Posterior vena cava (tissue), 2 donors: Measurements from ENCODE around the gene PANK3. TPM values are rescaled to one million over a fixed set of nuclear protein-coding genes. Genes with fewer than 3 reads are reported as not detected.
A peak's percentile ranks its signal among the peaks of the same experiment; 100 is the strongest.
"Not testable (repeated sequence)": the region's sequence is repeated elsewhere in the genome, so short reads cannot be mapped to it uniquely, and the experiment has no call there.

Experiments used
- DNase-seq: peaks from one replicate; pipeline ENCODE4 v3.0.0-alpha.2; 2020; ENCODE audit warnings: low spot score
- intact Hi-C, 2 donors: fragments of 100-400 bp; cut with DNase I; formaldehyde crosslinking; loops; one replicate each; pipeline versions ENCODE4 v1.14.1 to v1.14.2; 2022 to 2023
- total RNA-seq, 2 donors: library from RNA; stranded (reverse); fragmentation: NEBNext Ultra II Directional; extraction: Animal tissue kit (Norgen Biotek cat#: 25700); gene quantifications; one replicate each; pipeline ENCODE4 v1.2.1, GENCODE V29; 2021
- donor health status: DM: yes; HTN: yes; CAD: no.
- donor health status: DM: yes; HTN: yes; CAD: no.

PANK3 gene
- total RNA-seq, 2 donors from 2014 or later = 41.6 to 51.6 TPM

DNA sequence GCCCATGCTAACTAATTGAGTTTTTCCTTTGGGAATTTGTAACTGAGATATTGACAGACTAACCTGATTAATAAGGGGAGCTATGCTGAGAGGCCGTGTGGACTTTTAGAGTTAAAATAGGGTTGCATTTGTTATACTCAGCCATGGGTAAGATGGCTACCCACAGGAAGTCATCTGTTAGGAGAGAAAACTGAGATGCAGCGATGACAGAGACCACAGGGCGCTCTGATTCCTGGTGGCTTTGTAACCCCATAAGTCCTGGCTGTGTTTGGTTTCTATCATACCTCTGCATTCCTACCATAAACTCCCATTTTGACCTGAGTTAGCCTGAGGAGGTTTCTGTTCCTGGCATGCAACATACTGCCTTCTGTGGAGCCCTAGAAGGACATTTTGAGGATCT, 19.5 kb upstream of the PANK3 start:
- intact Hi-C loops = no loop called here
- no peak for DNase-seq

- DNase-seq = no peak
- intact Hi-C loops = no loop called here
Observed at GRCh38 chr5:168596927-168597326, 17.8 kb upstream of the PANK3 start.

DNA sequence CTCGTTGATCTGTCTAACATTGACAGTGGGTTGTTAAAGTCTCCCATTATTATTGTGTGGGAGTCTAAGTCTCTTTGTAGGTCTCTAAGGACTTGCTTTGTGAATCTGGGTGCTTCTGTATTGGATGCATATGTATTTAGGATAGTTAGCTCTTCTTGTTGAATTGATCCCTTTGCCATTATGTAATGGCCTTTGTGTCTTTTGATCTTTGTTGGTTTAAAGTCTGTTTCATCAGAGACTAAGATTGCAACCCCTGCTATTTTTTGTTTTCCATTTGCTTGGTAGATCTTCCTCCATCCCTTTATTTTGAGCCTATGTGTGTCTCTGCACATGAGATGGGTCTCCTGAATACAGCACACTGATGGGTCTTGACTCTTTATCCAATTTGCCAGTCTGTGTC, 17.0 kb upstream of the PANK3 start:
- intact Hi-C loops, DNase-seq: not testable (repeated sequence)

GRCh38 chr5:168592014-168592368, 12.8 kb upstream of the PANK3 start:
- peak; percentile 84 for DNase-seq
- intact Hi-C loops = no loop called here

- DNase-seq = no peak
- intact Hi-C loops = no loop called here
Observed at GRCh38 chr5:168591302-168592013, 12.3 kb upstream of the PANK3 start.

DNA sequence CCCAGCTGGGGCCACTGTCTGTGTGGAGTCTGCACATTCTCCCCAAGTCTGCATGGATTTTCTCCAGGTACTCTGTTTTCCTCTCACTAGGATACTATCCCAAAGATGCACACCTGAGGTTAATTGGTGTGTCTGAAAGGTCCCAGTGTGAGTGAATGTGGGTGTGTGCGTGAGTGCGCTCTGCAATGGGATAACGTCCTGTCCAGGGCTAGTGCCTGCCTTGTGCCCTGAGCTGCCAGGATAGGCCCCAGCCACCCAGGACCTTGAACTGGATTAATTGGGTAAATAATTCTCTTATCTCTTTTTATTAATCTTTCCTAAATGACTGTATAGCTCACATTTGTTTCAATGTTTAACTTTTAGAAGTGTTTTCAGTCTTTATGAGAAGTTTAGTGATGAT, 11.5 kb upstream of the PANK3 start:
- intact Hi-C loops = no loop called here
- DNase-seq = no peak

- no peak for DNase-seq
- intact Hi-C loops = loop anchor here in 1 of 2 donors (2.0 kb wide), 1 partner anchor 15 kb away; no protein-coding TSS in a partner anchor
Observed at GRCh38 chr5:168587987-168588386, 8.8 kb upstream of the PANK3 start.

DNA sequence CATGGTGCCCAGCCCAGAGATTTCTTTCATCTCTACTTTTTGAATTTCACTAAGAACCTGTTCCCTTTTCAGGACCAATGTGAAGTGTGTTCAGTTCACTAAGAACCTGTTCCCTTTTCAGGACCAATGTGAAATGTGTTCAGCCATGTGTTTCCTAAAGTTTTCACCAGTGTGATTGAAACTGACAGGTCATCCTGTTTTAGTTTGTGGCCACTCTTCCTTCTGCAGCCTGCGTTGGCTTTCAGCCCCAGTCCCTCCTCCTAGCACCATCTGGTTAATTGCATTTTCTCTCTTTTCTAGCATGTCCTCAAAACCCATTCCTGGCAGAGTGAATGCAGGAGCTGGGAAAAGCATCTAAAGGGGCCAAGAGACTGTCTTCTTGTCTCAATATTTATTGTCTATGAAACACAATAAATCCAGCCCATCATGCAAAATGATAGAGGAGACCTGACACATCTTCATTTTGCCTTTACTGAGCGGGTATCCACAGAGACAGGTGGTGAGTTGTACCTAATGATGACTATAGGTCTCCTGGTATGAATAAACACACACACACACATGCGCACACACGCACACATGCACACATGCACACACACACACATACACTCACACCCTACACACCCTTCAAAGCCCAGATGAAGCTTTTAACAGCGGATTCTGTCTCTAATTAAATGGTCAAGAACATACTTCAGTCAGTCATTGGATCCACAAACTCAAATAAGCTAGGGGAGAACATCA, 6.1 kb upstream of the PANK3 start:
- intact Hi-C loops = no loop called here
- DNase-seq = no peak

DNA sequence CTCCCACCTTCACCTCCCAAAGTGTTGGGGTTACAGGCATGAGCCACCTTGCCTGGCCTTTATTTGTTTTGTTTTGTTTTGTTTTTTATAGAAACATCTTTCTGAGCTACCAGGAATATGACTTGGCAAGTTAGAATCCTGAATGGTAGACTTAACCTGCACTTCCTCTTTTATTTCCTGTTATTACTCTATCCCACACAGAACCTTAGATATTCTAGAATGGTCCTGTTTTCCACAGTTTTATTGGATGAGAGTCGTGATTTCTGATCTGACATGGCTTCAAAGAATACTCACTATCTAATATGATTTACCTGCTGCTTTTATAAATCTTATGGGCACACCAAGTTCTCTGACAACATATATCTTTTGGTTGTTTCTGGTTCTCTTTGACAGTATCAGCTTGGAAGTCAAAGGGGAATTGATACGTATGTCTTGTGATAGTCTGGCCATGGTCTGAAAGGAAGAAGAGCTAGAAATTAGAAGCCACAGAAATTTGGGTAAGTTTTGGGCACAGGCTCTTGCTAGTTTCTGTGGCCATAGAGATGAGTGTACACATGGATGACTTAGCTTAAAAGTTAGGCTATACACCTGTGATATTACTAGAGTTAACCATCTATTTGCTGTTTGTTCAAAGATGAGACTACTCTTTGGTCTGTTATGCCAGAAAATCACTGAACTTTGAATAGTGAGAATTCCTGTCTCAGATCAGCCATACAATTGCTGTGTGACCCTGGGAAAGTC, 4.7 kb upstream of the PANK3 start:
- DNase-seq = no peak
- intact Hi-C loops = no loop called here

GRCh38 chr5:168580814-168581469, 1.8 kb upstream of the PANK3 start:
- DNase-seq, intact Hi-C loops: not testable (repeated sequence)

DNA sequence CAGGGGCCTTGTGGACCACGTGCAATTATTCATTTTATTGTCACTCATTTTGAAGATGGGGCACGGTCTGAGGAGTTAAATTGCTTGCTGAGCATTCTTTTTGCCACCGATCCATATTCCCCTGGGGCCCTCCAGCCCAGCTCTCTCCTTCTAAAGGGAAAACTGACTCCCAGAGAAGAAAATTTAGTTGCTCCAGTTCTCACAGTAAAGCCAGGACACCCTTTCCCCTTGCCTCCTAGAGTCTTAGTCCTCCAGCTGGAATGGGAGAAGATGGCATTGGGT, 1.0 kb upstream of the PANK3 start:
- intact Hi-C loops = no loop called here
- no peak for DNase-seq

- intact Hi-C loops = no loop called here
Observed at GRCh38 chr5:168579488-168580226, 489 bp upstream of the PANK3 start.

GRCh38 chr5:168578006-168578405, 1.2 kb downstream of the PANK3 start:
- intact Hi-C loops = no loop called here
- no peak for DNase-seq

More at GRCh38 chr5:168579488-168580226, 489 bp upstream of the PANK3 start:
- peak; percentile 100 for DNase-seq

GRCh38 chr5:168575391-168576372, 3.5 kb downstream of the PANK3 start:
- no peak for DNase-seq
- intact Hi-C loops = no loop called here

DNA sequence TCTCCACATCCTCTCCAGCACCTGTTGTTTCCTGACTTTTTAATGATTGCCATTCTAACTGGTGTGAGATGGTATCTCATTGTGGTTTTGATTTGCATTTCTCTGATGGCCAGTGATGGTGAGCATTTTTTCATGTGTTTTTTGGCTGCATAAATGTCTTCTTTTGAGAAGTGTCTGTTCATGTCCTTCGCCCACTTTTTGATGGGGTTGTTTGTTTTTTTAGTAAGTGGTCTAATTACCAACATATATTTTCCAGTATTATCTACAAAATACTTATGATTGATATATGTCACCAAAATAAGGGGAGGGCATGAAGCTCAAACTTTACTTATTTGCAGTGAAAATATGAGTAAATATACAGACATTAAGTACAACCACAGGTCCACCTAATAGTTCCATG, 5.0 kb downstream of the PANK3 start:
- intact Hi-C loops, DNase-seq: not testable (repeated sequence)

DNA sequence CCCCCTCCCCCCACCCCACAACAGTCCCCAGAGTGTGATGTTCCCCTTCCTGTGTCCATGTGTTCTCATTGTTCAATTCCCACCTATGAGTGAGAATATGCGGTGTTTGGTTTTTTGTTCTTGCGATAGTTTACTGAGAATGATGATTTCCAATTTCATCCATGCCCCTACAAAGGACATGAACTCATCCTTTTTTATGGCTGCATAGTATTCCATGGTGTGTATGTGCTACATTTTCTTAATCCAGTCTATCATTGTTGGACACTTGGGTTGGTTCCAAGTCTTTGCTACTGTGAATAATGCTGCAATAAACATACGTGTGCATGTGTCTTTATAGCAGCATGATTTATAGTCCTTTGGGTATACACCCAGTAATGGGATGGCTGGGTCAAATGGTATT, 5.5 kb downstream of the PANK3 start:
- DNase-seq, intact Hi-C loops: not testable (repeated sequence)

DNA sequence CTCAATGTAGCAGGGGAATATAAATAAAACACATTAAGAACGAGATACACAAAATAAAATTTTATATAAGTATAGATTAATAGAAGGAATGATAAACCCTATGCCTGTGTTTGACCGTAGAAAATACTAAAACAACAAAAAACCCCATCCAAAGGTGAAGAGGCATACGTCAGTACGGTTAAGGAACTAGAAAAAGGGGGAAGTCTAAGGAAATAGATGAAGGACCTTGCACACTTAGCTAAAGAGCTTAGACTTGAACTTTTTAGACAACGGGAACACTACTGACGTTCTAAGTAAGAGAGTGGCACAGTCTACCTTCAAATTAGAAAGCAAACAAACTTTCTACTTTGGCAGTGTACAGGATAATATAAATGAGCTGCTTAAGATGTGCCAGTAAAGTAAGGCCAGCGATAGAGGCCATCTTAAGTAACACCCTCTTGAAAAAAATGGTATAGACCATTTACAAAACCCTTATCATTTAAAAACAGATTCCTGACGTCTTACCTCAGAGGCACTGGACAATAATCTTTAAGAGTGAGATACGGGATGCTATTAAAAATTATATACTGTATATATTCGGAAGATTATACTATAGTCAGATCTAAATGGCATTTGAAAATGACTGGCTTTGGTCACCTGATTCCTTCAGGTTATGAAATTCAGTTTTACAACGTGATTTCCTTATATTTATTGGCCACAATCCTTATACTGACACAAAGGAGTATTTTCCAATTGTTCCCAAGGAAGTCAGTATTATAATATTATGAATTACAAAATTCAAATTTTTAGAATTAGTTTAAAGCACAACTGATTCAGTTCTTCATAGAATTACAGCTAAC, 8.5 kb downstream of the PANK3 start:
- no peak for DNase-seq
- intact Hi-C loops = no loop called here
